GM12878 (cell line): ENCODE data around the gene AKR1C1. TPM values are rescaled to one million over a fixed set of nuclear protein-coding genes. Genes with fewer than 3 reads are reported as not detected.
"Not testable (repeated sequence)": the region's sequence is repeated elsewhere in the genome, so short reads cannot be mapped to it uniquely, and the experiment has no call there.

ENCODE experiments used
- ATAC-seq: fragments of 200-7000 bp; cut with Tn5 transposase; 3 replicates; pipeline ENCODE4 v1.9.1; 2020; ENCODE audit warnings: mild to moderate bottlenecking, moderate library complexity
- BruUV-seq: library from RNA; stranded (reverse); fragments of 400-500 nt; replicated peaks from 2 replicates; lab custom pipeline; 2021; lab: Mats Ljungman, UMichigan
- CTCF ChIA-PET: fragments of 300-600 bp; sonication (Branson Sonifier 250); formaldehyde crosslinking; extraction: SDS; loops from one replicate; lab custom pipeline; 2021; ENCODE audit warnings: inconsistent platforms; lab: Yijun Ruan, JAX
- POLR2A ChIA-PET: fragments of 350-600 bp; formaldehyde crosslinking; extraction: SDS; loops from one replicate; lab custom pipeline; 2021; ENCODE audit warnings: inconsistent platforms; lab: Charles Lee
- RAD21 ChIA-PET: fragments of 300-600 bp; sonication (Branson Sonifier 250); formaldehyde crosslinking; loops from one replicate; lab custom pipeline; 2023; ENCODE audit warnings: antibody characterized with exemption; ENCODE audit not compliant: unreplicated experiment; lab: Charles Lee
- SMC1A ChIA-PET: fragments of 300-600 bp; sonication (Branson Sonifier 250); formaldehyde crosslinking; loops from one replicate; lab custom pipeline; 2023; ENCODE audit not compliant: unreplicated experiment, uncharacterized antibody; lab: Charles Lee
- DNase-seq: peaks from one replicate; pipeline ENCODE4 v3.0.0-alpha.2; 2011; ENCODE audit warnings: low read depth, low spot score
- FAIRE-seq: peaks from 3 replicates; lab custom pipeline; 2011; peaks lifted over from hg19 to GRCh38; lab: Jason Lieb, UNC
- H2AFZ ChIP-seq: 2 replicates; pipeline ENCODE4 v1.6.0; 2011; ENCODE audit warnings: low read depth, low read length, control low read depth; ENCODE audit not compliant: control insufficient read depth
- H3K27ac ChIP-seq: 2 replicates; pipeline ENCODE4 v1.5.1; 2011; ENCODE audit warnings: control low read depth; ENCODE audit not compliant: control insufficient read depth, insufficient read depth
- H3K27me3 ChIP-seq, 2 experiments: replicated peaks in 1 of 2; 2 replicates each; pipeline versions ENCODE4 v1.6.0 to v1.6.1; 2011; ENCODE audit warnings: low read length in 1 of 2; ENCODE audit not compliant: control insufficient read depth in 2 of 2, insufficient read depth in 2 of 2
- H3K36me3 ChIP-seq, 2 experiments: 2 replicates each; pipeline ENCODE4 v1.5.1; 2011; ENCODE audit warnings: low read length in 1 of 2; ENCODE audit not compliant: control insufficient read depth in 2 of 2, insufficient read depth in 2 of 2
- H3K4me1 ChIP-seq: 2 replicates; pipeline ENCODE4 v1.6.1; 2011; ENCODE audit warnings: mild to moderate bottlenecking, low read length, moderate library complexity, mixed read lengths; ENCODE audit not compliant: control insufficient read depth, insufficient read depth
- H3K4me2 ChIP-seq: 2 replicates; pipeline ENCODE4 v1.6.0; 2011; ENCODE audit warnings: control low read depth; ENCODE audit not compliant: control insufficient read depth, insufficient read depth
- H3K4me3 ChIP-seq: fragments of 200-600 bp; sonication (generic); 2 replicates; pipeline ENCODE4 v1.5.1; 2016
- H3K79me2 ChIP-seq: 2 replicates; pipeline ENCODE4 v1.6.0; 2011; ENCODE audit warnings: low read length; ENCODE audit not compliant: control insufficient read depth, insufficient read depth
- H3K9ac ChIP-seq: 2 replicates; pipeline ENCODE4 v1.8.0; 2011; ENCODE audit warnings: low read length, control low read depth, mixed read lengths; ENCODE audit not compliant: control insufficient read depth, insufficient read depth
- H3K9me3 ChIP-seq: replicated peaks from 3 replicates; pipeline ENCODE4 v1.5.1; 2011; ENCODE audit warnings: mild to moderate bottlenecking, low read length; ENCODE audit not compliant: control insufficient read depth, insufficient read depth
- H4K20me1 ChIP-seq: 2 replicates; pipeline ENCODE4 v1.6.0; 2011; ENCODE audit not compliant: control insufficient read depth, insufficient read depth
- WGBS: methylation state at CpG from one replicate; pipeline ENCODE4 v1.1.6; 2016; ENCODE audit warnings: low lambda C conversion rate; ENCODE audit not compliant: insufficient replicate concordance, insufficient coverage; ENCODE audit errors: missing lambda C conversion rate; 5-methylcytosine and 5-hydroxymethylcytosine counted together
- in situ Hi-C: fragments of 300-500 bp; cut with MboI; formaldehyde crosslinking; loops from 9 replicates; pipeline ENCODE4 v1.14.3; 2018; ENCODE audit warnings: mixed read lengths
- intact Hi-C: fragments of 100-400 bp; cut with micrococcal nuclease; formaldehyde crosslinking; loops from one replicate; pipeline ENCODE4 v1.14.2; 2022; ENCODE audit not compliant: unreplicated experiment
- polyA plus RNA-seq, 11 experiments: library from polyadenylated mRNA; depleted of rRNA in 4 of 11; unstranded in 6 of 11; stranded (reverse) in 5 of 11; fragments of >200 nt; fragmentation: Nextera tagmentation in 4 of 11; fragmentation: Illumina TruSeq in 1 of 11; extraction: Ambion mirVana in 4 of 11; extraction: Trizol in 1 of 11; gene quantifications; 1 replicate in 1 of 11; 2 replicates in 10 of 11; pipeline versions ENCODE4 v1.2.1 to v1.2.3, GENCODE V29; 2011 to 2016; ENCODE audit warnings: inconsistent platforms in 2 of 11, missing spikeins in 2 of 11, low read depth in 1 of 11
- total RNA-seq, 4 experiments: library from RNA; depleted of rRNA in 3 of 4; stranded (reverse); fragments of >200 nt in 3 of 4; fragmentation: Illumina TruSeq in 1 of 4; extraction: Trizol in 1 of 4; gene quantifications; 2 replicates each; pipeline versions ENCODE4 v1.2.1 to v1.2.3, GENCODE V29; 2013 to 2021

The AKR1C1 gene
- total and polyA plus RNA-seq, 10 of the 15 experiments (the other 5 are each of a cell fraction or from before 2014, with no cell fraction given), result 0.05 to 1.2 (median 0.35) TPM; not detected in 6

DNA sequence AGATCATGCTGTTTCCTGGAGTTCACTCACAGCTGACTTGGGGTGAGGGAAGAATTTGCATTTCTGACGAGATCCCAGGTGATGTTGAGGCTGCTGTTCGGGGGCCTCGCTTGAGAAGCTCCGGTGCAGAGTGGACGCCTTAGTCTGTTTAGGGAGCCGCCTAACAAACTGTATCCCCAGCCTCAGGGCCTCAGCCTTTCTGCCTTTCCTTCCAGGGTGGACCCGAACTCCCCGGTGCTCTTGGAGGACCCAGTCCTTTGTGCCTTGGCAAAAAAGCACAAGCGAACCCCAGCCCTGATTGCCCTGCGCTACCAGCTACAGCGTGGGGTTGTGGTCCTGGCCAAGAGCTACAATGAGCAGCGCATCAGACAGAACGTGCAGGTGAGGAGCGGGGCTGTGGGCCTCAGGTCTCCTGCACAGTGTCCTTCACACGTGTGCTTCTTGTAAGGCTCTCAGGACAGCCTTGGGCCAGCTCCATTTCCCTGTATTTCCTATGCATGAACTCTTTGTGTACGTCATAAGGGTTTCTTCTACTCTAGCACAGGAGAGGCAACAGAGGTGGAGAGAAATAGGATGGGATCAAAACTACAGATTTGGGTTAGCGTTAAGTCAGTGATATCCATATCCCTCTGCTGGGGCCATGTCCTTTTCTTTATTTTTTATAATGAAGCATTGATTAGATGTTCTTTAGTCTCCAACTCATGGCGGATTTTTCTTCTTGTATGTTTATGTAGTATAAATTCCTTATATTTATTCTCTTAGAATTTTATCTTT lies 9.3 kb downstream of the AKR1C1 start:
- CTCF ChIA-PET, H3K4me2 ChIP-seq, POLR2A ChIA-PET, intact Hi-C loops, ATAC-seq, H3K79me2 ChIP-seq, in situ Hi-C loops, H3K27ac ChIP-seq, RAD21 ChIA-PET, H3K4me1 ChIP-seq, SMC1A ChIA-PET, H3K9ac ChIP-seq, FAIRE-seq, H2AFZ ChIP-seq, H4K20me1 ChIP-seq, BruUV-seq, H3K9me3 ChIP-seq, DNase-seq, H3K36me3 ChIP-seq, H3K4me3 ChIP-seq, H3K27me3 ChIP-seq: not testable (repeated sequence)
- WGBS, result 48% methylated on average over 10 of the region's 18 CpGs

- H3K27ac ChIP-seq, H3K9me3 ChIP-seq, H3K79me2 ChIP-seq, H3K9ac ChIP-seq, ATAC-seq, in situ Hi-C loops, CTCF ChIA-PET, RAD21 ChIA-PET, H3K4me3 ChIP-seq, H3K27me3 ChIP-seq, H3K36me3 ChIP-seq, FAIRE-seq, H3K4me2 ChIP-seq, intact Hi-C loops, H3K4me1 ChIP-seq, DNase-seq, H4K20me1 ChIP-seq, SMC1A ChIA-PET, BruUV-seq, POLR2A ChIA-PET, H2AFZ ChIP-seq: not testable (repeated sequence)
- WGBS, result 0% methylated on average over 1 of the region's 1 CpG
Observed at GRCh38 chr10:4973294-4973693, 10.1 kb downstream of the AKR1C1 start.

DNA sequence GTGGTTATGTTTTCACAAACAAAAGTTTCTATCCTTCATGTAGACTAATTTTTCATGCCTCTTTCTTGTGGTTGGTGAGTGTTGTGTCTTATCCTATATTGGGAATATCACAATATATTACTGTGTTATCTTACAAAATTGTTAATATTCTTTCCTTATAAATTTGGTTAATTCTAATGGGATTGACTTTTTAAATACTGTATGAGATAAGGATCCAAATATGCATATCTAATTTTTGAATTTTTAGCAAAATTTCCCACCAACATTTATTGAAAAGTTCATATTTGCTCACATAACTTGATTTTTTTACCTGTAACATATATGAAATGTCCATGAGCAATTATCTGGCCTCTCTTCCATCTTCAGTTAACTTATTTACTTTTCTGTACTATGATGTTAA lies 11.2 kb downstream of the AKR1C1 start:
- DNase-seq, H3K9ac ChIP-seq, H4K20me1 ChIP-seq, SMC1A ChIA-PET, H3K4me2 ChIP-seq, H3K27me3 ChIP-seq, H2AFZ ChIP-seq, H3K4me3 ChIP-seq, FAIRE-seq, H3K4me1 ChIP-seq, BruUV-seq, CTCF ChIA-PET, RAD21 ChIA-PET, in situ Hi-C loops, H3K27ac ChIP-seq, H3K36me3 ChIP-seq, H3K9me3 ChIP-seq, H3K79me2 ChIP-seq, POLR2A ChIA-PET, intact Hi-C loops, ATAC-seq: not testable (repeated sequence)
